Measurements from ENCODE around the gene LRRC42. TPM values are rescaled to one million over a fixed set of nuclear protein-coding genes. Genes with fewer than 3 reads are reported as not detected.

Gene LRRC42
- total RNA-seq, 1 donor from 2014 or later = 18.0 TPM

- peak; percentile 43 for DNase-seq (ENCODE audit: low spot score)
These were observed 57.8 kb downstream of the LRRC42 start for GRCh38 chr1:54003750-54004480.

GRCh38 chr1:54004481-54005049, 58.4 kb downstream of the LRRC42 start:
- DNase-seq (ENCODE audit: low spot score) = peak; percentile 45

- DNase-seq (ENCODE audit: low spot score) = peak; percentile 67
These were observed 60.4 kb downstream of the LRRC42 start for GRCh38 chr1:54006508-54006907.

GRCh38 chr1:54007613-54008012, 61.5 kb downstream of the LRRC42 start:
- DNase-seq (ENCODE audit: low spot score) = peak; percentile 30

GRCh38 chr1:54008876-54009275, 62.7 kb downstream of the LRRC42 start:
- peak; percentile 85 for DNase-seq (ENCODE audit: low spot score)

- DNase-seq (ENCODE audit: low spot score) = peak; percentile 62
These were observed 63.3 kb downstream of the LRRC42 start for GRCh38 chr1:54009406-54009805.

- DNase-seq (ENCODE audit: low spot score) = peak; percentile 47
These were observed 64.4 kb downstream of the LRRC42 start for GRCh38 chr1:54010415-54011117.

GRCh38 chr1:54011316-54012007, 65.3 kb downstream of the LRRC42 start:
- no peak for DNase-seq (ENCODE audit: low spot score)

GRCh38 chr1:54012008-54012325, 65.8 kb downstream of the LRRC42 start:
- DNase-seq (ENCODE audit: low spot score) = peak; percentile 65

- DNase-seq (ENCODE audit: low spot score) = peak; percentile 74
These were observed 66.7 kb downstream of the LRRC42 start for GRCh38 chr1:54012863-54013262.

GRCh38 chr1:54013393-54014008, 67.4 kb downstream of the LRRC42 start:
- peak; percentile 47 for DNase-seq (ENCODE audit: low spot score)

GRCh38 chr1:54014009-54014629, 68.0 kb downstream of the LRRC42 start:
- DNase-seq (ENCODE audit: low spot score) = peak; percentile 86

- peak; percentile 33 for DNase-seq (ENCODE audit: low spot score)
These were observed 70.5 kb downstream of the LRRC42 start for GRCh38 chr1:54016343-54017282.

Other genes with a start within 250 kb of the LRRC42 start
- gene GLIS1, start 207.2 kb upstream of the LRRC42 start, total RNA-seq = 2.1 TPM
- gene NDC1, start 108.1 kb upstream of the LRRC42 start, total RNA-seq = 7.9 TPM
- gene YIPF1, start 56.6 kb upstream of the LRRC42 start, total RNA-seq = 22.3 TPM
- gene DIO1, start 52.2 kb upstream of the LRRC42 start, total RNA-seq = not detected
- gene IFT25, start 651 bp upstream of the LRRC42 start, total RNA-seq = 17.2 TPM
- not detected for gene LDLRAD1, start 71.8 kb downstream of the LRRC42 start, total RNA-seq
- gene TMEM59, start 106.9 kb downstream of the LRRC42 start, total RNA-seq = 364 TPM
- gene TCEANC2, start 107.3 kb downstream of the LRRC42 start, total RNA-seq = 4.2 TPM
- 0.19 TPM for gene CDCP2, start 206.7 kb downstream of the LRRC42 start, total RNA-seq